IMR-90 (cell line): ENCODE results near the gene TBC1D16. TPM values are rescaled to one million over a fixed set of nuclear protein-coding genes. Genes with fewer than 3 reads are reported as not detected.

Experiments
- ATAC-seq: fragments of 200-7000 bp; cut with Tn5 transposase; 2 replicates; pipeline ENCODE4 v1.9.1; 2020; ENCODE audit warnings: low read depth, mild to moderate bottlenecking, moderate library complexity
- BruUV-seq: library from RNA; stranded (reverse); fragments of 400-500 nt; replicated peaks from 2 replicates; lab custom pipeline; 2021; lab: Mats Ljungman, UMichigan
- CTCF ChIA-PET: fragments of 300-600 bp; formaldehyde crosslinking; extraction: SDS; loops from one replicate; lab custom pipeline; 2021; ENCODE audit warnings: antibody characterized with exemption; lab: Yijun Ruan, JAX
- POLR2A ChIA-PET: fragments of 300-600 bp; sonication (Branson Sonifier 250); formaldehyde crosslinking; loops from one replicate; lab custom pipeline; 2022; ENCODE audit warnings: antibody characterized with exemption; ENCODE audit not compliant: unreplicated experiment; lab: Charles Lee
- DNase-seq: peaks from one replicate; pipeline ENCODE4 v3.0.0; 2013
- H2AFZ ChIP-seq: replicated peaks from 2 replicates; pipeline ENCODE3; 2013; ENCODE audit warnings: low read length, mild to moderate bottlenecking; ENCODE audit not compliant: poor library complexity
- H2AK5ac ChIP-seq: 2 replicates; pipeline ENCODE4 v1.6.1; 2013; ENCODE audit warnings: low read depth, low read length, inconsistent platforms
- H2AK9ac ChIP-seq: replicated peaks from 2 replicates; pipeline ENCODE3; 2013; ENCODE audit warnings: mild to moderate bottlenecking, low read depth, low read length, moderate library complexity; ENCODE audit not compliant: poor library complexity
- H2BK120ac ChIP-seq: 2 replicates; pipeline ENCODE4 v1.6.1; 2013; ENCODE audit warnings: low read depth, low read length, inconsistent platforms
- H2BK15ac ChIP-seq: 3 replicates; pipeline ENCODE4 v1.6.1; 2013; ENCODE audit warnings: low read depth, low read length, inconsistent platforms
- H2BK20ac ChIP-seq: 2 replicates; pipeline ENCODE4 v1.6.1; 2013; ENCODE audit warnings: low read depth, mild to moderate bottlenecking, inconsistent platforms, low read length, moderate library complexity
- H2BK5ac ChIP-seq: 2 replicates; pipeline ENCODE4 v1.6.1; 2013; ENCODE audit warnings: mild to moderate bottlenecking, low read depth, low read length, inconsistent platforms; ENCODE audit not compliant: poor library complexity, severe bottlenecking
- H3K14ac ChIP-seq: replicated peaks from 2 replicates; pipeline ENCODE4 v1.6.1; 2013; ENCODE audit warnings: low read depth, low read length, inconsistent platforms
- H3K18ac ChIP-seq: 2 replicates; pipeline ENCODE4 v1.6.1; 2013; ENCODE audit warnings: low read depth, low read length, control low read depth
- H3K23ac ChIP-seq: 2 replicates; pipeline ENCODE4 v1.6.1; 2013; ENCODE audit warnings: low read depth, low read length, inconsistent platforms
- H3K27ac ChIP-seq: 2 replicates; pipeline ENCODE4 v1.5.1; 2013; ENCODE audit warnings: mild to moderate bottlenecking, control low read depth, low read length; ENCODE audit not compliant: insufficient read depth
- H3K27me3 ChIP-seq: 2 replicates; pipeline ENCODE4 v1.6.1; 2013; ENCODE audit warnings: low read length; ENCODE audit not compliant: control insufficient read depth, insufficient read depth
- H3K36me3 ChIP-seq: 2 replicates; pipeline ENCODE4 v1.6.1; 2013; ENCODE audit warnings: low read length, mixed read lengths; ENCODE audit not compliant: control insufficient read depth, insufficient read depth
- H3K4ac ChIP-seq: 2 replicates; pipeline ENCODE4 v1.6.1; 2013; ENCODE audit warnings: low read depth, low read length, inconsistent platforms
- H3K4me1 ChIP-seq: 2 replicates; pipeline ENCODE4 v1.6.1; 2013; ENCODE audit warnings: low read length, mixed read lengths; ENCODE audit not compliant: control insufficient read depth, insufficient read depth
- H3K4me2 ChIP-seq: 2 replicates; pipeline ENCODE4 v1.6.1; 2013; ENCODE audit warnings: low read depth, mild to moderate bottlenecking, control low read depth, low read length, moderate library complexity
- H3K4me3 ChIP-seq: 2 replicates; pipeline ENCODE4 v1.5.1; 2013; ENCODE audit warnings: low read depth, mild to moderate bottlenecking, control low read depth, low read length, moderate library complexity; ENCODE audit not compliant: insufficient read depth
- H3K56ac ChIP-seq: 2 replicates; pipeline ENCODE4 v1.6.1; 2013; ENCODE audit warnings: low read length, inconsistent platforms; ENCODE audit not compliant: insufficient read depth; ENCODE audit errors: extremely low read depth
- H3K79me1 ChIP-seq, 2 experiments: 2 replicates each; pipeline ENCODE4 v1.6.1; 2013; ENCODE audit warnings: low read length in 2 of 2, inconsistent platforms in 1 of 2, low read depth in 1 of 2
- H3K9ac ChIP-seq: 2 replicates; pipeline ENCODE4 v1.6.1; 2013; ENCODE audit warnings: low read depth, low read length, control low read depth
- H3K9me1 ChIP-seq: 2 replicates; pipeline ENCODE4 v1.6.1; 2013; ENCODE audit warnings: low read length, inconsistent platforms; ENCODE audit not compliant: insufficient read depth
- H3K9me3 ChIP-seq: 2 replicates; pipeline ENCODE4 v1.6.1; 2013; ENCODE audit warnings: low read length; ENCODE audit not compliant: control insufficient read depth, insufficient read depth
- H4K20me1 ChIP-seq: 2 replicates; pipeline ENCODE4 v1.6.1; 2013; ENCODE audit warnings: low read length, inconsistent platforms; ENCODE audit not compliant: insufficient read depth
- H4K5ac ChIP-seq: 2 replicates; pipeline ENCODE4 v1.6.1; 2013; ENCODE audit warnings: mild to moderate bottlenecking, low read depth, low read length, control low read depth
- H4K8ac ChIP-seq, 2 experiments: 2 replicates each; pipeline ENCODE4 v1.6.1; 2013; ENCODE audit warnings: low read depth in 2 of 2, low read length in 2 of 2, control low read depth in 1 of 2, inconsistent platforms in 1 of 2
- H4K91ac ChIP-seq: 2 replicates; pipeline ENCODE4 v1.6.1; 2013; ENCODE audit warnings: low read depth, low read length, inconsistent platforms; ENCODE audit not compliant: insufficient read depth
- BHLHE40 ChIP-seq: fragments of 150-350 bp; IDR thresholded peaks from 2 replicates; pipeline ENCODE4 v1.6.1; 2016; ENCODE audit warnings: mild to moderate bottlenecking, low read depth, low read length
- ELK1 ChIP-seq: fragments of 150-350 bp; IDR thresholded peaks from 2 replicates; pipeline ENCODE4 v1.6.1; 2016; ENCODE audit warnings: low read depth, mild to moderate bottlenecking, low read length, moderate library complexity, borderline replicate concordance
- FOS ChIP-seq: fragments of 150-350 bp; IDR thresholded peaks from 2 replicates; pipeline ENCODE4 v1.6.1; 2016; ENCODE audit warnings: low read depth, low read length
- MAFK ChIP-seq: IDR thresholded peaks from 2 replicates; pipeline ENCODE4 v1.6.1; 2012; ENCODE audit warnings: low read depth, low read length, improper control_type of control experiment
- MAZ ChIP-seq: IDR thresholded peaks from 2 replicates; pipeline ENCODE4 v1.6.1; 2012; ENCODE audit warnings: low read depth, mild to moderate bottlenecking, low read length, improper control_type of control experiment, moderate library complexity, borderline replicate concordance
- NFE2L2 ChIP-seq: fragments of 150-350 bp; IDR thresholded peaks from 2 replicates; pipeline ENCODE4 v1.6.1; 2016; ENCODE audit warnings: low read depth, mild to moderate bottlenecking, low read length
- POLR2A ChIP-seq: IDR thresholded peaks from 2 replicates; pipeline ENCODE4 v1.6.1; 2012; ENCODE audit warnings: mild to moderate bottlenecking, low read depth, low read length
- RAD21 ChIP-seq: IDR thresholded peaks from 2 replicates; pipeline ENCODE4 v1.6.1; 2012; ENCODE audit warnings: low read length, improper control_type of control experiment
- RCOR1 ChIP-seq: IDR thresholded peaks from 2 replicates; pipeline ENCODE4 v1.6.1; 2012; ENCODE audit warnings: mild to moderate bottlenecking, low read length, improper control_type of control experiment; ENCODE audit not compliant: insufficient replicate concordance
- RFX5 ChIP-seq: IDR thresholded peaks from 2 replicates; pipeline ENCODE4 v1.8.0; 2012; ENCODE audit warnings: low read depth, mild to moderate bottlenecking, low read length, moderate library complexity
- SMC3 ChIP-seq: fragments of 150-350 bp; IDR thresholded peaks from 2 replicates; pipeline ENCODE4 v1.6.1; 2016; ENCODE audit warnings: low read depth, mild to moderate bottlenecking, antibody characterized with exemption, low read length, moderate library complexity
- USF2 ChIP-seq: fragments of 150-350 bp; IDR thresholded peaks from 2 replicates; pipeline ENCODE4 v1.6.1; 2017; ENCODE audit warnings: mild to moderate bottlenecking, antibody characterized with exemption, low read length, low read depth
- WGBS, 2 experiments: methylation state at CpG; one replicate each; pipeline versions ENCODE4 v1.1.5 to v1.1.7; 2013; ENCODE audit warnings: missing lambda C conversion rate in 2 of 2; ENCODE audit not compliant: insufficient read length in 1 of 2; ENCODE audit errors: extremely low coverage in 2 of 2; 5-methylcytosine and 5-hydroxymethylcytosine counted together
- dilution Hi-C: fragments of 300-500 bp; cut with HindIII; formaldehyde crosslinking; loops from one replicate; pipeline ENCODE4 v1.14.3; 2018; ENCODE audit warnings: low sequenced_read_pairs; ENCODE audit not compliant: unreplicated experiment
- in situ Hi-C: fragments of 300-500 bp; cut with MboI; formaldehyde crosslinking; loops from 3 replicates; pipeline ENCODE4 v1.14.3; 2019; ENCODE audit warnings: low sequenced_read_pairs, inconsistent platforms, mixed read lengths
- intact Hi-C: fragments of 100-400 bp; cut with micrococcal nuclease; formaldehyde crosslinking; loops from 2 replicates; pipeline ENCODE4 v1.10.0; 2022
- polyA plus RNA-seq, 3 experiments: library from polyadenylated mRNA; depleted of rRNA; stranded (reverse); fragments of >200 nt; gene quantifications; 2 replicates each; pipeline ENCODE4 v1.2.3, GENCODE V29; 2012; ENCODE audit warnings: low replicate concordance in 1 of 3
- total RNA-seq: library from RNA; depleted of rRNA; stranded (reverse); fragments of >200 nt; gene quantifications from 2 replicates; pipeline ENCODE4 v1.2.3, GENCODE V29; 2012

TBC1D16 gene
- total and polyA plus RNA-seq, 2 of the 4 experiments (the other 2 are of a cell fraction), result 10.1 to 16.7 TPM

- Histone ChIP-seq H3K4me2 (no peak overlapping the region), H2AK9ac (no peak overlapping the region), H3K4ac (no peak overlapping the region), H3K23ac (no peak overlapping the region), H3K36me3 (no peaks in the 10 kb centered on the region), H3K9ac (no peak overlapping the region), H3K4me1 (no peaks in the 10 kb centered on the region), H3K79me1 (no peaks in the 10 kb centered on the region), H4K8ac (no peak overlapping the region), H3K56ac (no peak overlapping the region), H4K20me1 (no peaks in the 10 kb centered on the region), H2BK120ac (no peak overlapping the region), H3K18ac (no peak overlapping the region), H3K9me1 (no peaks in the 10 kb centered on the region), H3K4me3 (no peak overlapping the region), H2AFZ (no peak overlapping the region), H2BK20ac (no peak overlapping the region), H4K5ac (no peak overlapping the region), H3K27me3 (peaks cover 49% of the 10 kb centered on the region), H3K27ac (no peak overlapping the region), H2BK15ac (no peak overlapping the region), H2AK5ac (no peak overlapping the region), H3K9me3 (peaks cover 10% of the 10 kb centered on the region), H4K91ac (no peak overlapping the region), H2BK5ac (no peak overlapping the region), H3K14ac (no peak overlapping the region)
- no peak for ATAC-seq
- in situ Hi-C loops (no loop called here), intact Hi-C loops (loop anchor here (10.0 kb wide), 1 partner anchor 46 kb away; no protein-coding TSS in a partner anchor), dilution Hi-C loops (no loop called here)
- WGBS, 2 experiments, result 60% methylated on average over 1 of the region's 6 CpGs; no CpG with 5 or more reads in 1 of the 2 experiments
- BruUV-seq, result no TSS peak
- CTCF ChIA-PET, result no interaction called here
- TF ChIP-seq RCOR1 (no peak), MAZ (no peak), RAD21 (no peak), ELK1 (no peak), USF2 (no peak), NFE2L2 (no peak), SMC3 (no peak), POLR2A (no peak), FOS (no peak), MAFK (no peak), RFX5 (no peak), BHLHE40 (no peak)
- DNase-seq, result no peak
- POLR2A ChIA-PET, result no interaction called here
These were observed 134.5 kb downstream of the TBC1D16 start for GRCh38 chr17:79901131-79901530.
